ENCODE results near the gene IL1B.

Gene IL1B

GRCh38 chr2:112803691-112804521 is 32.7 kb downstream of the IL1B start:
- no peak for DNase-seq

GRCh38 chr2:112800881-112801583 is 35.5 kb downstream of the IL1B start:
- DNase-seq, result no peak

GRCh38 chr2:112798979-112799975 is 37.3 kb downstream of the IL1B start:
- no peak for DNase-seq

- DNase-seq, result no peak
Measured at GRCh38 chr2:112796486-112796885, 40.1 kb downstream of the IL1B start.

- DNase-seq, result no peak
Measured at GRCh38 chr2:112795774-112796173, 40.8 kb downstream of the IL1B start.

GRCh38 chr2:112794841-112795240 is 41.7 kb downstream of the IL1B start:
- no peak for DNase-seq

GRCh38 chr2:112794131-112794733 is 42.3 kb downstream of the IL1B start:
- DNase-seq, result peak; percentile 38

- no peak for DNase-seq
Measured at GRCh38 chr2:112793449-112793978, 43.1 kb downstream of the IL1B start.

GRCh38 chr2:112792419-112792818 is 44.2 kb downstream of the IL1B start:
- DNase-seq, result no peak

GRCh38 chr2:112791693-112792230 is 44.8 kb downstream of the IL1B start:
- DNase-seq, result no peak

GRCh38 chr2:112791019-112791418 is 45.6 kb downstream of the IL1B start:
- no peak for DNase-seq

- no peak for DNase-seq
Measured at GRCh38 chr2:112790305-112790704, 46.3 kb downstream of the IL1B start.

- DNase-seq, result no peak
Measured at GRCh38 chr2:112789186-112789585, 47.4 kb downstream of the IL1B start.

GRCh38 chr2:112788653-112789052 is 47.9 kb downstream of the IL1B start:
- DNase-seq, result no peak

GRCh38 chr2:112787729-112788393 is 48.7 kb downstream of the IL1B start:
- DNase-seq, result no peak

GRCh38 chr2:112787294-112787693 is 49.3 kb downstream of the IL1B start:
- no peak for DNase-seq

GRCh38 chr2:112784199-112785189 is 52.1 kb downstream of the IL1B start, which contains the start of gene IL1A:
TSS of gene IL1A (minus strand) at chr2:112784493. CDS start at chr2:112783770, 723 bp downstream.
- DNase-seq, result no peak

GRCh38 chr2:112783187-112783714 is 53.3 kb downstream of the IL1B start:
- no peak for DNase-seq

- no peak for DNase-seq
Measured at GRCh38 chr2:112782234-112782799, 54.3 kb downstream of the IL1B start.
